Stomach smooth muscle (tissue), 2 donors: Measurements from ENCODE around the gene BZW2.

Source experiments
- H3K27ac ChIP-seq: one replicate; pipeline ENCODE4 v1.7.0; 2013; ENCODE audit warnings: mild to moderate bottlenecking, low read length, inconsistent platforms
- H3K27me3 ChIP-seq, 2 donors: one replicate each; pipeline ENCODE4 v1.7.0; 2013; ENCODE audit warnings: low read length in 2 of 2; ENCODE audit not compliant: insufficient read depth in 2 of 2, control insufficient read depth in 1 of 2
- H3K36me3 ChIP-seq, 2 donors: one replicate each; pipeline ENCODE4 v1.7.0; 2013; ENCODE audit warnings: low read length in 2 of 2; ENCODE audit not compliant: control insufficient read depth in 2 of 2, insufficient read depth in 2 of 2
- H3K4me1 ChIP-seq: one replicate; pipeline ENCODE4 v1.7.0; 2013; ENCODE audit warnings: low read length; ENCODE audit not compliant: control insufficient read depth, insufficient read depth
- H3K4me3 ChIP-seq, 2 donors: one replicate each; pipeline ENCODE4 v1.7.0; 2013; ENCODE audit warnings: low read length in 2 of 2
- H3K9ac ChIP-seq, 2 donors: one replicate each; pipeline ENCODE4 v1.7.0; 2013; ENCODE audit warnings: low read length in 2 of 2, mild to moderate bottlenecking in 1 of 2
- H3K9me3 ChIP-seq, 2 donors: one replicate each; pipeline ENCODE4 v1.7.0; 2013; ENCODE audit warnings: low read length in 2 of 2; ENCODE audit not compliant: control insufficient read depth in 2 of 2
- donor health status: healthy.
- donor health status: Pancreatic carcinoma.

Gene BZW2

GRCh38 chr7:16646472-16647072 lies 591 bp downstream of the BZW2 start:
- peak overlapping the region; percentile 60 to 79 for H3K9ac ChIP-seq
- H3K4me1 ChIP-seq, result peaks cover 5% of the 10 kb centered on the region
- no peaks in the 10 kb centered on the region for H3K36me3 ChIP-seq
- peak overlapping the region; percentile 89 to 95 for H3K4me3 ChIP-seq
- H3K9me3 ChIP-seq, result no peaks in the 10 kb centered on the region
- H3K27me3 ChIP-seq, result no peaks in the 10 kb centered on the region
- H3K27ac ChIP-seq, result peak overlapping the region; percentile 31

- H3K36me3 ChIP-seq, result no peaks in the 10 kb centered on the region
- H3K27me3 ChIP-seq, result no peaks in the 10 kb centered on the region
- no peaks in the 10 kb centered on the region for H3K9me3 ChIP-seq
- H3K4me1 ChIP-seq, result peaks cover 5% of the 10 kb centered on the region
- no peak overlapping the region for H3K27ac ChIP-seq
- peak overlapping the region in 1 of 2 donors; percentile 79 for H3K9ac ChIP-seq
- H3K4me3 ChIP-seq, result peak overlapping the region; percentile 89 to 95
Observed at GRCh38 chr7:16647435-16647960, 1.5 kb downstream of the BZW2 start.

- Histone ChIP-seq H3K36me3 (no peaks in the 10 kb centered on the region), H3K9ac (no peak overlapping the region), H3K4me1 (peaks cover 5% of the 10 kb centered on the region), H3K9me3 (no peaks in the 10 kb centered on the region), H3K27ac (no peak overlapping the region), H3K4me3 (no peak overlapping the region), H3K27me3 (no peaks in the 10 kb centered on the region)
Observed at GRCh38 chr7:16648551-16648950, 2.6 kb downstream of the BZW2 start.

- Histone ChIP-seq H3K9me3 (no peaks in the 10 kb centered on the region), H3K36me3 (no peaks in the 10 kb centered on the region), H3K27ac (no peak overlapping the region), H3K4me1 (no peaks in the 10 kb centered on the region), H3K27me3 (no peaks in the 10 kb centered on the region), H3K9ac (no peak overlapping the region), H3K4me3 (no peak overlapping the region)
Observed at GRCh38 chr7:16649196-16649595, 3.2 kb downstream of the BZW2 start.

GRCh38 chr7:16650266-16650665 lies 4.3 kb downstream of the BZW2 start:
- no peak overlapping the region for H3K27ac ChIP-seq
- no peak overlapping the region for H3K4me3 ChIP-seq
- H3K27me3 ChIP-seq, result no peaks in the 10 kb centered on the region
- H3K36me3 ChIP-seq, result no peaks in the 10 kb centered on the region
- H3K9me3 ChIP-seq, result no peaks in the 10 kb centered on the region
- H3K9ac ChIP-seq, result no peak overlapping the region
- no peaks in the 10 kb centered on the region for H3K4me1 ChIP-seq

GRCh38 chr7:16651396-16652239 lies 5.6 kb downstream of the BZW2 start:
- H3K9ac ChIP-seq, result no peak overlapping the region
- H3K9me3 ChIP-seq, result no peaks in the 10 kb centered on the region
- no peak overlapping the region for H3K4me3 ChIP-seq
- no peaks in the 10 kb centered on the region for H3K27me3 ChIP-seq
- no peaks in the 10 kb centered on the region for H3K4me1 ChIP-seq
- H3K27ac ChIP-seq, result no peak overlapping the region
- H3K36me3 ChIP-seq, result no peaks in the 10 kb centered on the region

- Histone ChIP-seq H3K9ac (no peak overlapping the region), H3K36me3 (no peaks in the 10 kb centered on the region), H3K9me3 (no peaks in the 10 kb centered on the region), H3K4me3 (no peak overlapping the region), H3K27me3 (no peaks in the 10 kb centered on the region), H3K27ac (no peak overlapping the region), H3K4me1 (no peaks in the 10 kb centered on the region)
Observed at GRCh38 chr7:16652240-16652583, 6.2 kb downstream of the BZW2 start.

- H3K36me3 ChIP-seq, result no peaks in the 10 kb centered on the region
- H3K27ac ChIP-seq, result no peak overlapping the region
- no peak overlapping the region for H3K9ac ChIP-seq
- H3K4me3 ChIP-seq, result no peak overlapping the region
- no peaks in the 10 kb centered on the region for H3K27me3 ChIP-seq
- H3K4me1 ChIP-seq, result no peaks in the 10 kb centered on the region
- no peaks in the 10 kb centered on the region for H3K9me3 ChIP-seq
Observed at GRCh38 chr7:16652888-16653287, 6.9 kb downstream of the BZW2 start.

GRCh38 chr7:16655394-16655793 lies 9.4 kb downstream of the BZW2 start:
- Histone ChIP-seq H3K27ac (no peak overlapping the region), H3K27me3 (no peaks in the 10 kb centered on the region), H3K9me3 (no peaks in the 10 kb centered on the region), H3K4me3 (no peak overlapping the region), H3K9ac (no peak overlapping the region), H3K4me1 (no peaks in the 10 kb centered on the region), H3K36me3 (no peaks in the 10 kb centered on the region)

- H3K27ac ChIP-seq, result no peak overlapping the region
Observed at GRCh38 chr7:16656141-16656540, 10.2 kb downstream of the BZW2 start.

More at GRCh38 chr7:16656141-16656540, 10.2 kb downstream of the BZW2 start:
- Histone ChIP-seq H3K9ac (no peak overlapping the region), H3K27me3 (no peaks in the 10 kb centered on the region), H3K36me3 (no peaks in the 10 kb centered on the region), H3K9me3 (no peaks in the 10 kb centered on the region), H3K4me3 (no peak overlapping the region), H3K4me1 (peaks cover 3% of the 10 kb centered on the region)
